Measurements from ENCODE around the gene IGFBP6.

Gene IGFBP6

GRCh38 chr12:53067993-53068770 is 29.3 kb upstream of the IGFBP6 start:
- no peak for DNase-seq (ENCODE audit: extremely low read depth, low read depth)

DNA sequence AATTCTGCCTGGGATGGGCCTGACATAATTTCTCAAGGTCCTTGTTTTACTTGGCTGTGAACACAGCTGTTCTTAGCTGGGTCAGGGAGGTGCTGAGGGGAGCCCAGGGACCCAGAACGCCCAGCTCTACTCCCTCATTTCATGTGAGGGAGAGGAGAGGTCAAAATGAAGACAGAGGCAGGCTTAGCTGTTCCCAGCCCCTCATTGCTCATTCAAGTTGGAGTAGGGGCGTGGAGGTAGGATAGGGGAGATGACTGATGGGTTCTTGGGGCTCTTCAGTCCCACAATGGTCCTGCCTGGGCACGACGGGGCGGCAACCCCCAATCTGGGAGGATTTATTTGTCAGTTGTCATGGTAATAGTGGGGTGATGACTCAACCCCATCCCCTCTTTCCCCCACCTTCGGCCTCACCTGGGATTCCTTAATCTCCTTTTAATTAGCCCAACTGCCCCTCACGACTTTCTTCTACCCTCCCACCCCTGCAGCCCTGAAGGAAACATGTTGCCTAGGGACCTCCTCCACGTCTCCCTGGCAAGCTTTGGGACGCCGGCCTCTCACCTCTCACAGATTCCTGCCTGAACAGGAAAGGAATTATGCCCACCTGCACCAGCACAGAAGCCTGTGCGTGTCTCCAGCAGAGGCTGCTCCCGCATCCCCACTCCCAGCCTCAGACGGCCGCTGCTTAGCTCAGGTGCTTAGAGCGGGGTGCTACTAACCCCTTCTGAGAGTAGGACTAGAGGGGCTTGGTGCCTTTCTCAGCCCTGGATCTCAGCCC is 28.5 kb upstream of the IGFBP6 start:
- no peak for DNase-seq (ENCODE audit: extremely low read depth, low read depth)
- TF ChIP-seq CTCF (IDR thresholded peaks at IDR 0.05; ENCODE audit: low read depth, low read length, missing control alignments) = no peak
- H3K4me3 ChIP-seq (replicated peaks; ENCODE audit: low read depth, low read length) = no peak overlapping the region

More at GRCh38 chr12:53067993-53068770, 29.3 kb upstream of the IGFBP6 start:
- no peak for TF ChIP-seq CTCF (IDR thresholded peaks at IDR 0.05; ENCODE audit: low read depth, low read length, missing control alignments)
- no peak overlapping the region for H3K4me3 ChIP-seq (replicated peaks; ENCODE audit: low read depth, low read length)

GRCh38 chr12:53069621-53070410 is 27.7 kb upstream of the IGFBP6 start:
- H3K4me3 ChIP-seq (replicated peaks; ENCODE audit: low read depth, low read length) = no peak overlapping the region
- DNase-seq (ENCODE audit: extremely low read depth, low read depth) = no peak
- TF ChIP-seq CTCF (IDR thresholded peaks at IDR 0.05; ENCODE audit: low read depth, low read length, missing control alignments) = no peak

DNA sequence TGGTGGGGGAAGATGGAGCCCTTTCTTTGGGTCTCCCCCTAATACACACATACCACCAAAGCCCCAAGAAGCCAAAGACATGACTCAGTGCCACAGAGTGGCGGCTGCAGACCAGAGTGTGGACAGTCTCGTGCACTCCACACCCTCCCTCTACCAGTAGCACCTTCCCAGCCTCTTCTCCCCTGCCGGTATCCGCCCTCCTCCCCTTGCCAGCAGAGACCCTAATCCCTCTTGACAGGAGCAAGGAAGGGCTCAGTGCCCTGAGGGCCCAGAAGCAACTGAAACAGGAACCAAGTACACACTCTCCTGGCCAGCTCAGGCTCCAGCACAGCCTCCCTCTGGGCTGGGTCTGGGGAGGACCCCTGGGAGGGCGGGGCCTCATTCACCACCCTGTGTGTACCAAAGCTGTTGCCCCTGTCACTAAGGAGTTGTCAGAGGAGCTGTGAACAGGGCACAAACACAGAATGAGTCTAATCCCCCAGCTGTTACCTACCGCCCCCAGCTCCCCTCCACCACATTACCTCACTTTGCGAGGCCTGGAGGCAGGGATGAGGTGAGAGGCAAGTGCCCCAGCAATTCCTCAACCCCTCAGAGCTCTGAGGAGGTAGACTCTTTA is 26.5 kb upstream of the IGFBP6 start:
- no peak for DNase-seq (ENCODE audit: extremely low read depth, low read depth)
- no peak for TF ChIP-seq CTCF (IDR thresholded peaks at IDR 0.05; ENCODE audit: low read depth, low read length, missing control alignments)
- H3K4me3 ChIP-seq (replicated peaks; ENCODE audit: low read depth, low read length) = no peak overlapping the region

GRCh38 chr12:53071591-53072551 is 25.6 kb upstream of the IGFBP6 start:
- H3K4me3 ChIP-seq (replicated peaks; ENCODE audit: low read depth, low read length) = no peak overlapping the region
- TF ChIP-seq CTCF (IDR thresholded peaks at IDR 0.05; ENCODE audit: low read depth, low read length, missing control alignments) = no peak
- no peak for DNase-seq (ENCODE audit: extremely low read depth, low read depth)

Measured in HFF-Myc (cell line).